GM12801 (cell line): ENCODE data around the gene CDH13.

ENCODE experiments used
- TF ChIP-seq, protein P1 (sequence below): IDR thresholded peaks from one replicate; pipeline ENCODE4 v1.5.1; 2011; ENCODE audit warnings: control low read depth; ENCODE audit not compliant: insufficient read length; ENCODE audit errors: extremely low read depth

The CDH13 gene

GRCh38 chr16:83615953-83616350 lies 989.2 kb downstream of the CDH13 start:
- TF ChIP-seq, protein P1, sequence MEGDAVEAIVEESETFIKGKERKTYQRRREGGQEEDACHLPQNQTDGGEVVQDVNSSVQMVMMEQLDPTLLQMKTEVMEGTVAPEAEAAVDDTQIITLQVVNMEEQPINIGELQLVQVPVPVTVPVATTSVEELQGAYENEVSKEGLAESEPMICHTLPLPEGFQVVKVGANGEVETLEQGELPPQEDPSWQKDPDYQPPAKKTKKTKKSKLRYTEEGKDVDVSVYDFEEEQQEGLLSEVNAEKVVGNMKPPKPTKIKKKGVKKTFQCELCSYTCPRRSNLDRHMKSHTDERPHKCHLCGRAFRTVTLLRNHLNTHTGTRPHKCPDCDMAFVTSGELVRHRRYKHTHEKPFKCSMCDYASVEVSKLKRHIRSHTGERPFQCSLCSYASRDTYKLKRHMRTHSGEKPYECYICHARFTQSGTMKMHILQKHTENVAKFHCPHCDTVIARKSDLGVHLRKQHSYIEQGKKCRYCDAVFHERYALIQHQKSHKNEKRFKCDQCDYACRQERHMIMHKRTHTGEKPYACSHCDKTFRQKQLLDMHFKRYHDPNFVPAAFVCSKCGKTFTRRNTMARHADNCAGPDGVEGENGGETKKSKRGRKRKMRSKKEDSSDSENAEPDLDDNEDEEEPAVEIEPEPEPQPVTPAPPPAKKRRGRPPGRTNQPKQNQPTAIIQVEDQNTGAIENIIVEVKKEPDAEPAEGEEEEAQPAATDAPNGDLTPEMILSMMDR, result no peak

DNA sequence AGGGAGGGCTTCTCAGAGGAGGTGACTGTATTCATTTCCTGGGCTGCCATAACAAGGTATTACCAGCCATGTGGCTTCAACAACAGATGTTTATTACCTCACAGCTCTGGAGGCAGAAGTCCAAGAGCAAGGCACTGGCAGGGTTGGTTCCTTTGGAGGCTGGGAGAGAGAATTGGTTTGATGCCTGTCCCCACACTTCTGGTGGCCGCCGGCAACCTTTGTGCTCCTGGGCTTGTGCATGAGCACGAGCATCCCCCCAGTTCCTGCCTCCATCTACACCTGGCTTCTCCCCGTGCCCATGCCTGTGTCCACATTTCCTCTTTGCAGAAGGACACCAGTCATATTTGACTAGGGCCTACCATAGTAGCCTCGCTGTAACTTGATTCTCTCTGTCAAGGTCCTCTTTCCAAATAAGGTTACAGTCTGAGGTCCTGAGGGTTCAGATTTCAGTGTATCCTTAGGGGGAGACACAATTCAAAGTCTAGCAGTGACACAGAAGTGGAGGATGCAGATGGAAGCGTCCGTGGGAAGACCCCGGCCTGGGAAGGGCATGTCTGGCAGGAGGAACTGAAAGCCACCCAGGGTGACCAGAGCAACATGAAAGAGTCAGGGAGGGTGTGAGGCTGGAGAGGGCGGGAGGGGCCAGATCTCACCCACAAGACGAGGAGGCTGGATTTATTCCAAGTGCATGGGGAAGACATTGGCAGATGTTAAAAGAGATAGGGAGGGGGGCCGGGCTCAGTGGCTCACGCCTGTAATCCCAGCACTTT lies 992.8 kb downstream of the CDH13 start:
- TF ChIP-seq, protein P1, result no peak

DNA sequence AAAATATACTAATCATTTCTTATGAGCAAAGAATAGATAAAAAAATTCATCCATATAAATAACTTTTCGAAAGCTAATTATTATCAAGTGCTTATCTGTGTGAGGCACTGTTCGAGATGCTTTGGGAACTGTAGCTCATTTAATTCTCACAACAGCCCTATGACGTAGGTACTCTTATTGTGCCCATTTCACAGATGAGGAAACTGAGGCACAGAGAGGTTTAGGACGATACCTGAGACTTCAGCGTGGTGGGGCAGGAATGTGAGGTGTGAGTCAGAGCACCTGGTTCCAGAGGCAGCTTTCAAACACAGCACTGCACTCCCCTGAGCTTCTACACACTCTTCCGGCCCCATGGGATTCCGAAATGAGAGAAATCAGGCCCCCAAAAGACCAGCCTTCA lies 995.2 kb downstream of the CDH13 start:
- TF ChIP-seq, protein P1, result no peak

DNA sequence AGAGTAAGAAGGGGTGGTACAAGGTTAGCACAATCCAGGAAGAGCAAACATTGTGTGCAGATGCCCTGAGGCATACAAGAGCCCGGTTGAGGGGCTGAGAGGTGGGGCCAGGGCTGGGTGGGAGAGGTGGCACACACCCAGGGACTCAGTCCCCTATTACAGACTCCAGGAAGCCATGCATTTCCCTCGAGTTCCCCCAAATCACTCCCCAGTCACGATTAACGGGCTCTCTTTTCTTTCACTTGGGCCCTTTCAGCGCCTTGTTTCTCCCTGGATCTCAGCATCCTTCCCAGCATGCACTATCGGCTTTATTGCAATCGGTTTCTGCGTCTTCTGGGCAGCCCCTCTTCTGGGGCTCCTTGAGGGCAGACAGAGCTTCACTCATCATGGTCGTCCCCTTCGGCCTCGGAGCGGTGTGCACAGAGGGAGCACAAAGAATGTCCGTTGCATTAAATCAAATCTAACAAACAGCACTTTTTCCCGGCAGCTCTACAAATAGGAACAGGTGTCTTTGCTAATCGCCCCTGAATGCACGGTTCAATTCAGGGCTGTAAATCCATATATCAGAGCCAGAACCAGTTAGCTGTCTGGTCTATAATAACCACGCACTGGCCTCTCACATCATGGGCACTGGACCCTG lies 996.4 kb downstream of the CDH13 start:
- TF ChIP-seq, protein P1, result no peak

- TF ChIP-seq, protein P1, result no peak
These were observed 997.1 kb downstream of the CDH13 start for GRCh38 chr16:83623892-83624291.

DNA sequence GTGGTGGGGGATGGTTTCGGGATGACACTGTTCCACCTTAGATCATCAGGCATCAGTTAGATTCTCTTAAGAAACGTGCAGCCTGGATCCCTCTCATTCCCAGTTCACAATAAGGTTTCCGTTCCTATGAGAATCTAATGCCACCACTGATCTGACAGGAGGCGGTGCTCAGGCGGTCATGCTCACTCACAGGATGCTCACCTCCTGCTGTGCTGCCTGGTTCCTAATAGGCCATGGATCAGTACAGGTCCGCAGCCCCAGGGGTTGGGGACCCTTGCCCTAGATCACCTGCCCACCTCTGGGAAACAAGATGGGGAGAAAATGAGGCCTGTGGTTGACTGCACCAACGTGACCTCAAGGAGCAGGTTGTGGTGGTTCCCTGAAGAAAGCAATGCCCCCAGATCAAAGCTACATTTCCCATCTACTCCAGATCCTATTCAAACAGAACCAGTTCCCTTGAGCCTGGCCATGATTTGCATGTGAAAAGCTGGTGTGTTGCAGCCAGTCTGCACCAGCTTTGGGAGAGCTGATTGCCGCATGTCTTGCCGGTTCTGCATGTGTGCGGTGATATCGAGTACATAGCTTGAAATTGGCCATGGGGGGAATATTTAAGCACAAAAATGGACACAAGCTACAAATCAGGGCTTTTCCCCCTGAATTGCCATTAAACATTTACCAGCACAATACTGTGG lies 997.8 kb downstream of the CDH13 start:
- TF ChIP-seq, protein P1, result no peak

DNA sequence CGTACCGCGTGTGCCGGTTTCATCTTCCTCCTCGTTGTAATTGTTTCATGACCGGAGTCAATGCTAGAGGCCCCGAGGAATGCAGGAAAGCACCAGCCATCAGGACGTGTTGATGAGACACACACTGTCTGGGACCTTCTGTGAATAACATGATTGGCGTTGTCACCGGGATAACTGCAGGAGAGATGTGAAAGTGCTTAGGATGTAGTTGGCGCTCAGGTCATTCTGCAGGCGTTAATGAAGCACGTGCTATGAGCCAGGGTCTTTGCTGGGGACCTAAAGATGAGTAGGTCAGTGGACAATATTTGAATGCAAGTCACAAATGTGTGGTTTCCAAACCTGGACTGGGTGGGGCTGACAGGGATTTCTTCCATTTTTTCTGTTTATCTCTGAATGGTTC lies 999.4 kb downstream of the CDH13 start:
- TF ChIP-seq, protein P1, result no peak
